ENCODE results near the gene TMEM107. TPM values are rescaled to one million over a fixed set of nuclear protein-coding genes. Genes with fewer than 3 reads are reported as not detected.
"Not testable (repeated sequence)": the region's sequence is repeated elsewhere in the genome, so short reads cannot be mapped to it uniquely, and the experiment has no call there.

Gene TMEM107
- total RNA-seq, 1 donor from 2014 or later, result 25.5 TPM

DNA sequence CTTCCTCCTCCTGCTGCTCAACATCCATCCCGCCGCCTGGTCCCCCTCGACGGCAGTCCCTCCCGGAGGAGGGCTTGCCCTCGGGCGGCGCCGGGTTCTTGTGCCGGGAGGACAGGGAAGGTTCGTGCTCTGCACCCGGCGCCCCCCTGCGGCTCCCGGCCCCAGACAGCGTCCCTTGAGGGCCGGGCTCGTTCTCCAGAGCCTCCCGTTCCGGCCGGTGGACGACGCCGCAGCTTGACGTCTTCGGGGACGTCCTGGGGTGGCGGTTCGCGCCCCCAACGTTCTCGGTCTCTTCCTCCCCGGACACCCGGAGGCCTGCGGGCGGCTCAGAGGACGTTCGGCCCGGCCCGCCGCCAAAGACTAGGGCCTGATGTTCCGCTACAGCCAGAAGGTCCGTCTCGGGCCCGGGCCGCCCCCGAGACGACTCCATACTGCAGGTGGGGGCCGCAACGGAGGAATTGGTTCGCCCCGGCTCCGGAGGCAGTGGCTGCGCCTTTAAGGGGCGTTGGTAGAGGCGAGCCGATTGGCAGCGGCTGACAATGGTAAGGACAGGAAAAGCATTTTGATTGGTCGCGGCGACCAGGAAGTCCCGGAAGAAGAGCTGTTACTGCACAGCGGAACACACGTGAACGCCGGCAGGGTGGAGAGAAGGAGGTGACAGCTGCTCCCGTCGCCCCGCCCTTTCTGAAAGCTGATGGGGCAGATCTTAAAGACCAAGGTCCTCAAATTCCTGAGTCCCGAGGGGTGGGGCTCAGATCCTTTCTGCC lies 13.7 kb upstream of the TMEM107 start, which contains the start of gene BORCS6:
Gene BORCS6, minus strand, starts transcription at position 470 of the 767 bp plus-strand sequence. Its CDS starts 40 bp downstream, at position 430.
- no peak for DNase-seq (ENCODE audit: extremely low read depth, low read depth, low spot score)

DNA sequence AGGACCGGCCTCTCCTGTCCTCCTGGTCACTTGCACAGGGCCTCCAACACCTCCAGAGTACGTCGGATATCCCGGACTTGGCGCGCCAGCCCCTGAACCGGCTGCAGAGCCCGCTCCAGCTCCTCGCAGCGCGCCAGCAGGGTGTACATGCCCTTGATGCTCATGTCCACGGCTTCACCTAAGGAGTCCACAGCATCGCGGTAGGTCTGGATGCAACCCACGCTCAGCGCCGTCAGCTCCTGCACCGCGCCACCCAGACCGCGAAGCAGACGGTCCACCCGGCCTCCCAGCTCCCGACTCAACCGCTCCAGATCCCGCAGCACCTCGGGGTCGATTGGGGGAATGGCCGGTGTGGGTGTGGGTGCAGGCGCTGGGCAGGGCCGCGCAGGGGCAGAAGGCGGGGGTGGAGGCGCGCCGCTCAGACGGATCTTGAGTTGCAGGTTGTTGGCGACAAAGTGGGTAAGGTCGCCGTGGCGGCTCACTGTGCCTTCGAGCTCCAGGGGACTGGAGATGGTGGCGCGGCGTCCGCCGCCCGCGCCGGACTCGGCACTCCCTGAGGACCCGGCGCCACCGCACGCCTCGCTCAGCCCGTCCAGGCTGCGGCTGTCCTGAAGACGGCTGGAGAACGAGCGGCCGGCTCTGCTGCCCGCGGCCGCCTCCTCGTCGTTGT lies 13.0 kb upstream of the TMEM107 start:
- DNase-seq (ENCODE audit: extremely low read depth, low read depth, low spot score), result no peak

DNA sequence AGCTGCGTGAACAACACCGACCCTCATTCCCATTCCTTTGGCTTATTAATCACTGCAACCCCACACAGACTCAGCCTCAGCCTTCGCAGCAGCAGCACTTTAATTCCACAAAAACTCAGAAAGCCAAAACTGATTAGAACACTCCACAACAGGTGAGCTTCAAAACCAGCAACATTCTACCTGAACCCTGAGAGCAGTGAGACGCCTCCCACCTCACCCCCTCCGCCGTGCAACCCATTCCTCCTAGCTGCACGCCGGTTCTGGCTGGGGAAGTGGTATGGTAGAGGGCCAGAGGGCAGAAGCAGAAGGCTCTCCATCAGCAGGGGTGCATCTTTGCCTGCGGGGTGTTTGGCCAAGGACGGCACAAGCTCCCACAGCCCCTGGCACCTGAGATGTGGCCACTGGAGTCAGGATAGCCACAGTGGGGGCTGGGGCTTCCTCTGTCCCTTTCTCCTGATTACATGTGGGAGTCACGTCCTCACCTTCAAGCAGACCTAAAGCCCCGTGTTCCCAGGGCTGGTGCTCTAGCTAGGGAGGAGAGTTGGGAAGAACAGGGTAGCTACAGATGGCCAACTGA lies 12.2 kb upstream of the TMEM107 start:
- no peak for DNase-seq (ENCODE audit: extremely low read depth, low read depth, low spot score)

DNA sequence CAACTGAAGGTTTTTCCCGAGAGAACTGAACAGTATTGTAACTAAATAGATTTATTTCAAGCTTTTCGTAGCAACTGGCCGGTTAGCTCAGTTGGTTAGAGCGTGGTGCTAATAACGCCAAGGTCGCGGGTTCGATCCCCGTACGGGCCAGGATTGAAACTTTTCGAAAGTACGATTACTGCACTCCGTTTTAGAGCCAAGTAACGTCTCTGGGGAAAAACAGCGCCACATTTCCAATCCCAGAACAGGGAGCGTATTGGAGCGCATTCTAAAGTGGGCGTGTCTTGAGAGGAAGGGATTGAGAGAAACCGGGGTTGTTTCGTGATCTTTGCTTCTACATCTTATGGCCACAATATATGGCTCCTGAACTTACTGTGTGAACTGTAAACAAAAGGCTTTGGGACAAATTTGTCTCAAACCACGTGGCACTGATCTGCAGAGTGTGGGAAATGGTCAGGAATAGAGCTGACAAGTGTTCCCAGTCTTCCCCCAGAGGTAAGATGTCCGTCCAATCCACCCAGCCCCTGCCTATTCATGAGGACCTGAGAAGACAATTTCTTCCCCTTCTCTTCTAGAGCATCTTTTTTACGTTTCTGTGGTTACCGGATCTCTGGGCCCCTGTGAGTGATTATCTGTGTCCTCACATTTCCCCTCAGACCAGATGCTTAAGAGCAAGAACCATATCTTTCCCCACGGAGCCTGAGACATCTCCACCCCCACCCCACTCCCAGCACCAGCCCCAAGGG lies 11.5 kb upstream of the TMEM107 start:
- peak; percentile 99 for DNase-seq (ENCODE audit: extremely low read depth, low read depth, low spot score)

DNA sequence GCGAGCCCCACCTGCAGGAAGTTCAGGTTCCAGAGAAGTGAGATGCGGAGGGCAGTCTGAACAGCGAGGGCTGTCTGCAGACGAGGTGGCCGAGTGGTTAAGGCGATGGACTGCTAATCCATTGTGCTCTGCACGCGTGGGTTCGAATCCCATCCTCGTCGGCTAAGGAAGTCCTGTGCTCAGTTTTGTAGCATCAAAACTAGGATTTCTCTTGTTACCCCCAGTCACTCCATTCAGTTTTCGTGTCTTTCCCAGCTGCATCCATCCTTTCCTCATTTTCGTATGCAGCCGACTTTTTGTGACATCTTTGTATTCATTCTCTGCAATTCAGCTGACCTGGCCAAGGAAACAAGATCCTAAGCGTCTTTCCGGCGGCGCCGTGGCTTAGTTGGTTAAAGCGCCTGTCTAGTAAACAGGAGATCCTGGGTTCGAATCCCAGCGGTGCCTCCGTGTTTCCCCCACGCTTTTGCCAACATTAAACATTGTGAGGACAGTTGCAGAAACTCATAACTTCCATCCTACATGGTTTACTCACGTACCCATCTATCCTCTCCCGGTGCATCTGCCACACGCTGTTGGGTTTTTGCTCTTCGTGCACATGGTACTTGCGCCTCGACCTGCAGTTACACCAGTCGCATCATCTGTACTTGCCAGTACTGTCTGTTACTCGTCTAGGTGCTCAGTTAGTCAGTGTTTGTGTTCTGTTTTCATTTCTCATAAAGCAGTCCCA lies 10.8 kb upstream of the TMEM107 start:
- DNase-seq (ENCODE audit: extremely low read depth, low read depth, low spot score), result no peak

DNA sequence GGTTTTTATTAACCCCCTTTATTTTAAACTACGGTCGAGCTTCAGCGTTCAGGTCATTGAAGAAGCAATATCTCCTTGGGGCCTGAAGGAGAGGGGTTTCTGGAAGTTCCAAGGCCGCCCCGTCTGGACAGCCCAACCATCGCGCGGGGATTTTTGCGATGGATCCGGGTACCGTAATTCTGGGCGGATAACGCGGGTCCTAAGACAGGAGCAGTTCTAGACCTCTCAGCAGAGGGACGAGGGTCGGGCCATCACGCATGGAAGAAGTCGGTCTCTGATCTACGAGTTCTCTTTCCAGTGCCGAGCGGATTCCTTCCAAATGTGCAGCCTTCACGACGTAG lies 10.2 kb upstream of the TMEM107 start:
- no peak for DNase-seq (ENCODE audit: extremely low read depth, low read depth, low spot score)

DNA sequence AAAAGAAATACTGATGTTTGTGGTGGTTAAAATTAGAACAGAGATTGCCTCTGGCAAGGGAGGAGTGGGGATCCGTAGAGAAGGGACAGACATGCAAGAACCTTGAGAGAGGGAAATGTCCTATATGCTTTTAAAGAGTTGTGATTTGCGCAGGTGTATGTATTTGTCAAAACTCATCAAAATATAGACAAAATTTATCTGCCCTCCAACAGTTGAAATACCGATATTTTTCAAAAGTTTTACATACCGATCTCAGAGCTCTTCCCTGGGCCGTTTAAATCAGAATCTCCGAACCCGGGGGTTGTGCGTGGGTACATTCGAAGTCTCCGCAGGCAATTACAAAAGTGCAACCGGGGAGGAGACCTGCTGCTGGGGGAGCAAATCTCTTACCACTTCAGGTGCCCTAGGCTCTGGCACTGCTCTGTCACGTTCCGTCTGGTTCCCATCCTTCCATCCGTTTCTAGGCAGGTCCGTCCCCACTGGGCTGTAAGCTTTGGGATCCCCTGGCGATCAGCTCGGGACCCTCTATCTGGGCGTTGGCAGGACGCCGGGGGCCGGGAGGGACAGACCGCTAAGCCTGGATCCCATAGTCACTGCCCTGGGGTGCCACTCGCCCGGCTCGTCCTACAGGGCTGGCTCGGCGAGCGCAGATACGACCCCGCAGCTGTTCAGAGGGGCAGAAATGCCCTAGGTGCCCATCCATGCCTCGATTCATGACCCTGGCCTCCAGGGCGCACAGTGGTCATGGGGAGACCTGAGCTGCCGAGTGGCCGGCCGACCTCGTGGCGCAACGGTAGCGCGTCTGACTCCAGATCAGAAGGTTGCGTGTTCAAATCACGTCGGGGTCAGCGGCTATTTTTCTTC lies 9.6 kb upstream of the TMEM107 start:
- DNase-seq (ENCODE audit: extremely low read depth, low read depth, low spot score), result no peak

DNA sequence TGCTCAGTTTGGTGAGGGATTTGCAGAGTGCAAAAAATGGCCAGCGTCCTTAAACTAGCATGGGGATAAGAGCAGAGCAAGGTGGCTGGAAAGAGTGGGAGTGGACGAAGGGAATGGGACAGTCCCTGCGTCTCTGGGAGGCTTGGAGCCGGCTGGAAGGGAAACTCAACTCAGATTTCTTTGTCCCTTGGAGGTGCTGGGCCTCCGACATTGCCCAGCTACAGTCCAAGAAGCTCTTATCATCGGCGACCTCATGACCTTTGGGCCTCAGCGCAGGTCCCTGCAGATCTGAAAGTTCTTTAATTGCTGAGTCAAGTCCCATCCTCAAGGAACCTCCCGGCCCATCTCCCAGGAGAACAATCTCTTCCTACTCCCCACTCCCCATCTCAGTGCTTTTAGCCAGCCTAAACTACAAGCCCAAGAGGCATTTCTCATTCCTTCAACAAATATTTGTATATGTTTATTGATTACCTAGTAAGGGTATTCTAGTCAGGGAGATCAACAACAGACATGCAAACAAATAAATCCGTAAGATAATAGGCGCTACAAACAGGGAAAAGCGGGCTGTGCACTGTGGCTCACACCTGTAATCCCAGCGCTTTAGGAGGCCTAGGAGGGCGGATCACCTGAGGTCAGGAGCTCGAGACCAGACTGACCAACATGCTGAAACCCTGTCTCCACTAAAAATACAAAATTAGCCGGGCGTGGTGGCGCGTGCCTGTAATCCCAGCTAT lies 985 bp upstream of the TMEM107 start:
- DNase-seq (ENCODE audit: extremely low read depth, low read depth, low spot score), result no peak

DNA sequence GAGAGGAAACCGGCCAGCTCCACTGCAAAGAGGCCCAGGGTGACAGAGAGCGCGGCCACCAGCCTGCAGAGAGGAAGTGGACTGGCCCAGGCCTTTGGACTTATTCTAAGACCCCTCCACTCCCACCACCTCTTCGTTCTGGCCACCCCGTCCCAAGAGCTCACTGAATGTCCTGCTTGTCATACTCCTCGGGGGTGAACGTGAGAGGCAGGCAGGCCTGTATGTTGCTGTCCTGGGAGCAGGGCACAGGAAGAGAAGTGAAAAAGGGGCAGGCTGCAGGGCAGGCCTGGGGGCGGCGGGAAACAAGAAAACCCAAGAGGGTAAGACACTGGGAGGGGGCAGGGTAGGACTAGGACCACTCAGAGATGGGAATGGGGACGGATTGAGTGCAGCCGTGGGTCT lies 384 bp downstream of the TMEM107 start:
- no peak for DNase-seq (ENCODE audit: extremely low read depth, low read depth, low spot score)

DNA sequence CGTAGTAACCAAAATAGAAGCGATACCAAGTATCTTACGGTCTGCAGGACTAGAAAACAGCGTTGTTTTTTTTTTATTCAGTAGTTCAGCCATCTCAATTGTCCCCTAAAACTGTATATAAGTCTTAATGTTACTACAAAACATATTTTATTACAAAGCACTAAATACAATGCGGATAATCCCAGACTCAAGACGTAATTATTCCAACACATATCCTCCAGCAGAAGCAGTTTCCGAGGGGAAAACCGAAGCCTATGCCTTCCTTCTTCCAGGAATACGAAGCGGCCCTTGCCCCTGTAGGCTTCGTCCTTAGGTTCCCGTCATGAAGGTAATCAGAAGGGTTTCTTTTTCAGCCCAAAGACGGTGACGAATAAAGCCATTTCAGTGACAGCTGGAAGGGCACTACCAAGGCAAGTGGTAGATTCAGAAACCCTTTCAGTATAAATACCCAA lies 2.3 kb downstream of the TMEM107 start:
- DNase-seq (ENCODE audit: extremely low read depth, low read depth, low spot score), result no peak

DNA sequence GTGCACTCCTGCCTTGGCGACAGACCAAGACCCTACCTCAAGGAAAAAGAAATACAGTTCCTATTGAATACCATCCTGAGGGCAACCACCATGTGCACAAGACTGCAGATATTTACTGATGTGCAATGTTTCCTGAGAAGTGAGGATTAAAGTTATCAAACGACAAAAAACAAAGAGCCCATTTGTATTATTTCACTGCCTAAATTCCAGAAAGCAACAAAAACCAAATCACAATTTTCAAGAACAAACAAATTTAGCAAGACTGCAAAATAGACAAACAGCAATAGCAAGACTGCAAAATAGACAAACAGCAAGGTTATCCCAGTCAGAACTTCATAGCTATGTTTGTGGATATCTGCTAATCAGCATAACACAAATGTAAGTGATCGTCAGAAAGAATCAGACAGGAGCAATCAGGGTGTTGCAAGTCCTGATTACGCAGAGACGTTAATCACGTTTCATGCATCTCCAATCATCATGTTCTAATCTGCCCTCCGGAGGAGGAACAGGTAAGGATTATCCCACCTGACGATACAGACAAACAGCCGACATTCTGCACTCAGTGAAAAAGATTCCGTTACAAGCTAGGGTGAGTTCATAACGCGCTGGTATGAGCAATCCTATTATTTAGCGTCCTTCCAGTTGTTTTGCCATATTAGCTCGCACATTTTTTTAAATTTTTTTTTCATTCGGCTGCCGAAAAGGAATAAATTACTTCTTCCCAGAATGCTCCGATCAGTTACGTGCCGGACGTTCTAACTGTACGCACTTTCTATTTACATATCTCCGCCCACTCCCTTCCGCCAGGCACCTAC lies 2.9 kb downstream of the TMEM107 start:
- peak; percentile 97 for DNase-seq (ENCODE audit: extremely low read depth, low read depth, low spot score)

DNA sequence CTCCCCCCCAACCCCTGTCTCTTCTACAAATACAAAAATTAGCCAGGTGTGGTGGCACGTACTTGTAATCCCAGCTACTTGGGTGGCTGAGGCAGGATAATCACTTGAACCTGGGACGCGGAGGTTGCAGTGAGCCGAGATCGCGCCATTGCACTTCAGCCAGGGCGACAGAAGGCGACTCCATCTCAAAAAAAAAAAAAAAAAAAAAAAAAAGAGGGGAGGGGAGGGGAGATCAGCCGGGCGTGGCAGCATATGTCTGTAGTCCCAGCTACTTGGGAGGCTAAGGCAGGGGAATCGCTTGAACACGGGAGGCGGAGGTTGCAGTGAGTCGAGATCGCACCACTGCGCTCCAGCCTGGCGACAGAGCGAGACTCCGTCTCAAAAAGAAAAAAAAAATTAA lies 6.0 kb downstream of the TMEM107 start:
- DNase-seq (ENCODE audit: extremely low read depth, low read depth, low spot score), result not testable (repeated sequence)

DNA sequence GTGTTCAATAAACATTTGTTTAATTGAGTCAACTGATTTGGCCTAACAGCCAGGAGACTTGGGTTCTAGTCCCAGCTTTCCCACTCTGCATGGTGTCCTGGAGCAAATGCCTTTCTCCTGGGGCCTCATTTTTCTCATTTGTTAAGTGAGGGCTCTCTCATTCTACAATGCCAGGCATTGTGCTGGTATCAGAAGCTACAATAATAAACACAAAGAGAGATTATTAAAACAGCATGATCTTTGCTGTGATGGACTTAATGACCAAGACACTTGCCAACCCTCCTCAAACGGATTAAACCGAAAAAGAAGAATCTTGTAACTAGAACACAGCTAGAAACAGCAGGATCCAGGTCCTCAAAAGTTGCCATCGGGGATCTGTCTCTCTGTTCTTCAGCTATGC lies 8.7 kb downstream of the TMEM107 start:
- DNase-seq (ENCODE audit: extremely low read depth, low read depth, low spot score), result no peak

DNA sequence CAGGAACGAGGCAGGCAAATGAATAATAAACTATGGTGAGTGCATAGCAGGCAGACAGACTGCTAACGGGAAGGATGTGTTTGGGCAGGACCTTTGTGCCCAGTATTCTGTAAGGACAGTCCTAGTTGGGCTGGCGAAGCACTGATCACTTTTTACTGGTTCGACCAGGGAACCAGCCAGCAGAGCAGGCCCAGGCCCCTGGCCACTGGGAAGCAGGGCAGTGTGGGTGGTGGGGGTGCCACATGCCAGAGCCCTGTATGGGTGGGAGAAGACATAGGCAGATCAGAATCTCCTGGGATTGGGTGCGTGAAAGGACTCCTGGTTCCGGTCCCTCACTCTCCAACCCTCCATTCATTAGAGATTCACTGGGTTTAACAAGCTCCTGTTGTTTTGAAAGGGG lies 9.4 kb downstream of the TMEM107 start:
- DNase-seq (ENCODE audit: extremely low read depth, low read depth, low spot score), result no peak

DNA sequence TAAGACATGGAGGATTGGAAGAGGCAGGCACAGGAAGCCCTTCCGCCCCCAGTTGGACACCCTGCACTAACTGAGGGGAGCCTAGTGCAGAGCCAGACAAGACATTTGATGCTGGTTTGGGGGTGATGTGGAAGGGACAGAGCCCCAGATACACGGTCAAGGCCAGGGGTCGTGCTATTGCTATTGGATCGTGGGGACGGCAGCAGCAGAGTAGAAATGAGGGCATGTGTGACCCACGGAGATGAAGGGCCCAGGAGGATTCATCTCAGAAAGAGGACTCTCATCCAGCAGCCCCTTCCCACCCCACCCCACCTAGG lies 11.4 kb downstream of the TMEM107 start:
- no peak for DNase-seq (ENCODE audit: extremely low read depth, low read depth, low spot score)

DNA sequence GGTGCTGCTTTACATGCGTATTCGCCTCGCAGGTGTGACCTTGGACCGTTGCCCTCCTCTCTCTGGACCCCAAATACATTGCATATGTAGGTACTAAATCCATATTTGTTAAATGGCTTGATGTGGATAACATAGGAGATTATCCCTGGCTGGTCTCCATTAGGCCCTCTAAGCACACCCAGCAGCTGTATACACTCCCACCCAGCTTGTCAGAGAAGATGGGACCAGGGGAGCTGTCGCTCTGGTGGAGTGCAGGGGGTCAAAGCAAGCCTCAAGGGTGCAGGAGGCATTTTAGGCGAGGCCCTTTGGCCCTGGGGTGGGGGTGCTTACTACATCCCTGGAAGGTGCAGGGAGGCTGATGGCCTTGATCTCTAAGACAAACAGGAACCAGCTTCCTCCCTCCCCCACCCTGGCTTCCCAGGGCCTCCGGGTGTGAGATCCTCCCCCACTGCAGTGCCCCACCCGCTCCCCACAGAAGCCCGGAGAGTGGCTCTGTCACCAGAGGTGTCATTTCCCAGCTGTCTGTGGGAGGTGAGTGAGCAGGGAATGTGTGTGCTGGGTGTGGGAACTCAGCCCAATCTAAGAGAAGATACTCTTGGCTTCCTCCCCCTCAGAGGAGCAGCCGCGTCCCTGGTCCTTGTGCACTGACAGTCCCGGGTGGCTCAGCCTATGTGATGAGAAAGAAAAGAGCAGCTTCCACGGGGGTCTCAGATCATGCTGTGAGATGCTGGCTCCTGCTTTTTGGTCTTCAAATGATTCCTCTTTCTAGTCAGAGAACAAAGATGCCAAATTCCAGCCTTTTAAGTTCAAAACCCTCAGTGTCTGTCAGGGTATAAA lies 12.0 kb downstream of the TMEM107 start:
- DNase-seq (ENCODE audit: extremely low read depth, low read depth, low spot score), result no peak
